HepG2 (cell line): ENCODE results near the gene DHRS1. TPM values are rescaled to one million over a fixed set of nuclear protein-coding genes. Genes with fewer than 3 reads are reported as not detected.

Experiments used
- AHDC1 ChIP-seq: sonication (generic); formaldehyde crosslinking; IDR thresholded peaks from 2 replicates; pipeline ENCODE4 v1.5.1; 2020; ENCODE audit warnings: mild to moderate bottlenecking, missing genetic modification reagents, borderline replicate concordance
- CENPT ChIP-seq: sonication (generic); formaldehyde crosslinking; IDR thresholded peaks from 2 replicates; pipeline ENCODE4 v1.8.0; 2022; ENCODE audit warnings: low read depth, mild to moderate bottlenecking, moderate library complexity, missing genetic modification reagents
- CREBL2 ChIP-seq: sonication (generic); formaldehyde crosslinking; IDR thresholded peaks from 2 replicates; pipeline ENCODE4 v1.8.1; 2023; ENCODE audit warnings: missing genetic modification reagents, mild to moderate bottlenecking, borderline replicate concordance
- DRAP1 ChIP-seq: IDR thresholded peaks from 2 replicates; pipeline ENCODE4 v1.6.1; 2016; ENCODE audit warnings: missing genetic modification reagents, missing compliant biosample characterization
- FOXA1 ChIP-seq, 2 experiments: fragments of 450-650 bp in 1 of 2; sonication (generic) in 1 of 2; formaldehyde crosslinking in 1 of 2; IDR thresholded peaks; 2 replicates each; pipeline versions ENCODE4 v1.4.0 to v1.6.1; 2016 to 2020; ENCODE audit warnings: missing genetic modification reagents in 1 of 2
- FOXC1 ChIP-seq: sonication (generic); formaldehyde crosslinking; IDR thresholded peaks from 2 replicates; pipeline ENCODE4 v1.8.0; 2022; ENCODE audit warnings: mild to moderate bottlenecking, missing genetic modification reagents, borderline replicate concordance
- MED1 ChIP-seq: sonication (generic); formaldehyde crosslinking; IDR thresholded peaks from 2 replicates; pipeline ENCODE4 v1.4.0; 2020; ENCODE audit warnings: missing genetic modification reagents
- MEIS2 ChIP-seq: sonication (generic); formaldehyde crosslinking; IDR thresholded peaks from 2 replicates; pipeline ENCODE4 v1.9.0; 2021; ENCODE audit warnings: mild to moderate bottlenecking, missing genetic modification reagents
- PRDM4 ChIP-seq: sonication (generic); formaldehyde crosslinking; IDR thresholded peaks from 2 replicates; pipeline ENCODE4 v1.9.0; 2021; ENCODE audit warnings: missing genetic modification reagents, borderline replicate concordance
- SMARCE1 ChIP-seq: fragments of 450-650 bp; IDR thresholded peaks from 2 replicates; pipeline ENCODE4 v1.6.1; 2017; ENCODE audit warnings: borderline replicate concordance
- SNAI1 ChIP-seq: sonication (generic); formaldehyde crosslinking; IDR thresholded peaks from 2 replicates; pipeline ENCODE4 v1.5.0; 2020; ENCODE audit warnings: mild to moderate bottlenecking, missing genetic modification reagents, borderline replicate concordance
- ZFP36L1 ChIP-seq: sonication (generic); formaldehyde crosslinking; IDR thresholded peaks from 2 replicates; pipeline ENCODE4 v1.8.0; 2022; ENCODE audit warnings: mild to moderate bottlenecking, missing genetic modification reagents, moderate library complexity
- ZFP36L2 ChIP-seq: sonication (generic); formaldehyde crosslinking; IDR thresholded peaks from 2 replicates; pipeline ENCODE4 v1.4.0; 2020; ENCODE audit warnings: missing genetic modification reagents
- ZNF136 ChIP-seq: sonication (generic); formaldehyde crosslinking; IDR thresholded peaks from 2 replicates; pipeline ENCODE4 v1.8.1; 2022; ENCODE audit warnings: low read depth, mild to moderate bottlenecking, moderate library complexity, missing genetic modification reagents
- ZNF280D ChIP-seq: sonication (generic); formaldehyde crosslinking; IDR thresholded peaks from 2 replicates; pipeline ENCODE4 v1.5.1; 2020; ENCODE audit warnings: mild to moderate bottlenecking, missing genetic modification reagents
- ZNF562 ChIP-seq: sonication (generic); formaldehyde crosslinking; IDR thresholded peaks from 2 replicates; pipeline ENCODE4 v1.8.0; 2022; ENCODE audit warnings: missing genetic modification reagents, borderline replicate concordance
- polyA plus RNA-seq, 8 experiments: library from polyadenylated mRNA; depleted of rRNA in 3 of 8; stranded (reverse) in 7 of 8; unstranded in 1 of 8; fragments of >200 nt; fragmentation: Illumina TruSeq in 4 of 8; extraction: Trizol in 4 of 8; gene quantifications; 2 replicates each; pipeline versions ENCODE4 v1.2.1 to v1.2.3, GENCODE V29; 2011 to 2016; ENCODE audit warnings: low read depth in 4 of 8, missing spikeins in 1 of 8, mixed read lengths in 1 of 8; ENCODE audit not compliant: insufficient read depth in 1 of 8
- total RNA-seq, 5 experiments: library from RNA; depleted of rRNA; stranded (reverse); fragments of >200 nt; fragmentation: Illumina TruSeq; extraction: Trizol; gene quantifications; 2 replicates each; pipeline ENCODE4 v1.2.3, GENCODE V29; 2016; ENCODE audit warnings: low read depth in 1 of 5

The DHRS1 gene
- total and polyA plus RNA-seq, 2 of the 13 experiments (the other 11 are each of a cell fraction or from before 2014, with no cell fraction given), result 49.8 to 60.8 TPM

GRCh38 chr14:24307575-24308341 lies 8.2 kb upstream of the DHRS1 start, which contains the start of gene CIDEB (continued):
- TF ChIP-seq AHDC1 (CRISPR knock-in tag), result no peak
- TF ChIP-seq ZFP36L2 (CRISPR knock-in tag), result peak; percentile 87; the same call in 1 of the 2 replicates
- TF ChIP-seq SMARCE1, result 0 out of 2 replicates have a peak, but pooled peaks have one; percentile 51
- no peak for TF ChIP-seq PRDM4 (CRISPR knock-in tag)
- peak; percentile 94 for TF ChIP-seq MED1 (CRISPR knock-in tag)
- no peak for TF ChIP-seq ZNF562
- peak; percentile 80; the same call in 1 of the 2 replicates for TF ChIP-seq MEIS2 (CRISPR knock-in tag)
- TF ChIP-seq ZNF280D (CRISPR knock-in tag), result peak; percentile 56
- TF ChIP-seq DRAP1 (CRISPR knock-in tag), result peak; percentile 89
- TF ChIP-seq ZFP36L1 (CRISPR knock-in tag), result peak; percentile 91
- TF ChIP-seq FOXC1, result no peak
- peak; percentile 91; the same call in 1 of the 2 replicates for TF ChIP-seq SNAI1
- TF ChIP-seq ZNF136, result peak; percentile 97
- TF ChIP-seq CENPT (CRISPR knock-in tag), result no peak
- TF ChIP-seq FOXA1 (IDR thresholded peaks at IDR 0.05), result no peak
- peak; percentile 50 for TF ChIP-seq FOXA1 (CRISPR knock-in tag; IDR thresholded peaks at IDR 0.05)
- TF ChIP-seq CREBL2 (CRISPR knock-in tag), result no peak
